Hepatocyte (in vitro differentiated cells): ENCODE measurements around the gene CLEC16A.

Source experiments
- EZH2 ChIP-seq: fragments of 200-600 bp; sonication (generic); IDR thresholded peaks from 2 replicates; pipeline ENCODE4 v1.6.1; 2016; ENCODE audit warnings: antibody characterized with exemption, mild to moderate bottlenecking, borderline replicate concordance
- EZH2phosphoT487 ChIP-seq: fragments of 200-600 bp; sonication (generic); IDR thresholded peaks from one replicate; pipeline ENCODE4 v1.6.1; 2018; ENCODE audit warnings: antibody characterized with exemption, mild to moderate bottlenecking, low read depth, moderate library complexity; ENCODE audit not compliant: unreplicated experiment, severe bottlenecking
- TF ChIP-seq, protein P1 (sequence below): fragments of 200-600 bp; sonication (generic); IDR thresholded peaks from 2 replicates; pipeline ENCODE4 v1.5.1; 2016; ENCODE audit warnings: antibody characterized with exemption, mild to moderate bottlenecking; ENCODE audit not compliant: poor library complexity

DNA sequence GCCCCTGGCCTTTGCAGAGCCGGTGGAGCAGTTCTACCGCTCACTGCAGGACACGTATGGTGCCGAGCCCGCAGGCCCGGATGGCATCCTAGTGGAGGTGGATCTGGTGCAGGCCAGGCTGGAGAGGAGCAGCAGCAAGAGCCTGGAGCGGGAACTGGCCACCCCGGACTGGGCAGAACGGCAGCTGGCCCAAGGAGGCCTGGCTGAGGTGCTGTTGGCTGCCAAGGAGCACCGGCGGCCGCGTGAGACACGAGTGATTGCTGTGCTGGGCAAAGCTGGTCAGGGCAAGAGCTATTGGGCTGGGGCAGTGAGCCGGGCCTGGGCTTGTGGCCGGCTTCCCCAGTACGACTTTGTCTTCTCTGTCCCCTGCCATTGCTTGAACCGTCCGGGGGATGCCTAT lies 37.9 kb upstream of the CLEC16A start:
- no peak for TF ChIP-seq EZH2
- TF ChIP-seq, protein P1, sequence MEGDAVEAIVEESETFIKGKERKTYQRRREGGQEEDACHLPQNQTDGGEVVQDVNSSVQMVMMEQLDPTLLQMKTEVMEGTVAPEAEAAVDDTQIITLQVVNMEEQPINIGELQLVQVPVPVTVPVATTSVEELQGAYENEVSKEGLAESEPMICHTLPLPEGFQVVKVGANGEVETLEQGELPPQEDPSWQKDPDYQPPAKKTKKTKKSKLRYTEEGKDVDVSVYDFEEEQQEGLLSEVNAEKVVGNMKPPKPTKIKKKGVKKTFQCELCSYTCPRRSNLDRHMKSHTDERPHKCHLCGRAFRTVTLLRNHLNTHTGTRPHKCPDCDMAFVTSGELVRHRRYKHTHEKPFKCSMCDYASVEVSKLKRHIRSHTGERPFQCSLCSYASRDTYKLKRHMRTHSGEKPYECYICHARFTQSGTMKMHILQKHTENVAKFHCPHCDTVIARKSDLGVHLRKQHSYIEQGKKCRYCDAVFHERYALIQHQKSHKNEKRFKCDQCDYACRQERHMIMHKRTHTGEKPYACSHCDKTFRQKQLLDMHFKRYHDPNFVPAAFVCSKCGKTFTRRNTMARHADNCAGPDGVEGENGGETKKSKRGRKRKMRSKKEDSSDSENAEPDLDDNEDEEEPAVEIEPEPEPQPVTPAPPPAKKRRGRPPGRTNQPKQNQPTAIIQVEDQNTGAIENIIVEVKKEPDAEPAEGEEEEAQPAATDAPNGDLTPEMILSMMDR: no peak
- no peak for TF ChIP-seq EZH2phosphoT487
